BJ (cell line): ENCODE data around the gene PCGF2. TPM values are rescaled to one million over a fixed set of nuclear protein-coding genes. Genes with fewer than 3 reads are reported as not detected.

Source experiments
- CTCF ChIA-PET: fragments of 350-600 bp; formaldehyde crosslinking; extraction: SDS; loops from one replicate; lab custom pipeline; 2021; ENCODE audit warnings: antibody characterized with exemption, inconsistent platforms; lab: Yijun Ruan, JAX
- POLR2A ChIA-PET: fragments of 300-600 bp; sonication (Branson Sonifier 250); formaldehyde crosslinking; extraction: SDS; loops from one replicate; lab custom pipeline; 2021; ENCODE audit warnings: antibody characterized with exemption; lab: Charles Lee
- DNase-seq: peaks from one replicate; pipeline ENCODE4 v3.0.0-alpha.2; 2011; ENCODE audit warnings: low read depth
- H3K27me3 ChIP-seq: 2 replicates; pipeline ENCODE4 v1.6.0; 2011; ENCODE audit warnings: low read length; ENCODE audit not compliant: control insufficient read depth, insufficient read depth
- H3K36me3 ChIP-seq: 2 replicates; pipeline ENCODE4 v1.5.1; 2011; ENCODE audit warnings: low read length; ENCODE audit not compliant: control insufficient read depth, insufficient read depth
- H3K4me3 ChIP-seq: 2 replicates; pipeline ENCODE4 v1.5.1; 2011; ENCODE audit warnings: low read depth, mild to moderate bottlenecking, control low read depth, low read length
- CTCF ChIP-seq: IDR thresholded peaks from 2 replicates; pipeline ENCODE4 v1.5.1; 2011; ENCODE audit warnings: low read depth, mild to moderate bottlenecking, control low read depth, inconsistent platforms, low read length, moderate library complexity; ENCODE audit not compliant: insufficient read depth
- polyA plus RNA-seq: library from polyadenylated mRNA; depleted of rRNA; stranded (reverse); fragments of >200 nt; gene quantifications from 2 replicates; pipeline ENCODE4 v1.2.3, GENCODE V29; 2011

Gene PCGF2
- polyA plus RNA-seq, 1 experiment = 27.6 TPM

GRCh38 chr17:38779965-38780752, 32.0 kb upstream of the PCGF2 start:
- POLR2A ChIA-PET = no interaction called here
- no peak for TF ChIP-seq CTCF
- H3K36me3 ChIP-seq = peaks cover 48% of the 10 kb centered on the region
- CTCF ChIA-PET = interaction anchor here (0.6 to 0.9 kb wide), 2 partner anchors 78 to 1819 kb away, joined by 3 read pairs; no protein-coding TSS in a partner anchor
- no peak overlapping the region for H3K4me3 ChIP-seq
- H3K27me3 ChIP-seq = no peaks in the 10 kb centered on the region
- DNase-seq = no peak

- no peaks in the 10 kb centered on the region for H3K27me3 ChIP-seq
- H3K4me3 ChIP-seq = no peak overlapping the region
- no peak for DNase-seq
- CTCF ChIA-PET = interaction anchor here (1.2 kb wide), 1 partner anchor 17 kb away, joined by 4 read pairs; no protein-coding TSS in a partner anchor
- POLR2A ChIA-PET = no interaction called here
- H3K36me3 ChIP-seq = peaks cover 50% of the 10 kb centered on the region
- TF ChIP-seq CTCF = no peak
These were observed 29.6 kb upstream of the PCGF2 start for GRCh38 chr17:38777641-38778250.

GRCh38 chr17:38773258-38773657, 25.1 kb upstream of the PCGF2 start:
- Histone ChIP-seq H3K27me3 (no peaks in the 10 kb centered on the region), H3K36me3 (peaks cover 38% of the 10 kb centered on the region), H3K4me3 (no peak overlapping the region)
- ChIA-PET POLR2A (no interaction called here), CTCF (no interaction called here)
- no peak for DNase-seq
- TF ChIP-seq CTCF = no peak

GRCh38 chr17:38768417-38768816, 20.3 kb upstream of the PCGF2 start:
- no peak for TF ChIP-seq CTCF
- POLR2A ChIA-PET = interaction anchor here (0.6 kb wide), 1 partner anchor 388 kb away, joined by 3 read pairs; no protein-coding TSS in a partner anchor
- CTCF ChIA-PET = interaction anchor here (1.6 kb wide), 1 partner anchor 20 kb away, joined by 4 read pairs; no protein-coding TSS in a partner anchor
- Histone ChIP-seq H3K27me3 (no peaks in the 10 kb centered on the region), H3K4me3 (no peak overlapping the region), H3K36me3 (peaks cover 26% of the 10 kb centered on the region)
- no peak for DNase-seq

GRCh38 chr17:38766341-38766740, 18.2 kb upstream of the PCGF2 start:
- ChIA-PET CTCF (no interaction called here), POLR2A (no interaction called here)
- H3K4me3 ChIP-seq = no peak overlapping the region
- H3K36me3 ChIP-seq = peaks cover 29% of the 10 kb centered on the region
- DNase-seq = no peak
- TF ChIP-seq CTCF = no peak
- H3K27me3 ChIP-seq = no peaks in the 10 kb centered on the region
